HG03060 (cell line): Measurements from ENCODE around the gene WFDC1.
"Not testable (repeated sequence)": the region's sequence is repeated elsewhere in the genome, so short reads cannot be mapped to it uniquely, and the experiment has no call there.

Experiments
- ATAC-seq: cut with Tn5 transposase; IDR thresholded peaks from one replicate; pipeline ENCODE4 v1.9.1; 2021; ENCODE audit warnings: low read depth, moderate number of reproducible peaks; ENCODE audit not compliant: unreplicated experiment

WFDC1 gene

DNA sequence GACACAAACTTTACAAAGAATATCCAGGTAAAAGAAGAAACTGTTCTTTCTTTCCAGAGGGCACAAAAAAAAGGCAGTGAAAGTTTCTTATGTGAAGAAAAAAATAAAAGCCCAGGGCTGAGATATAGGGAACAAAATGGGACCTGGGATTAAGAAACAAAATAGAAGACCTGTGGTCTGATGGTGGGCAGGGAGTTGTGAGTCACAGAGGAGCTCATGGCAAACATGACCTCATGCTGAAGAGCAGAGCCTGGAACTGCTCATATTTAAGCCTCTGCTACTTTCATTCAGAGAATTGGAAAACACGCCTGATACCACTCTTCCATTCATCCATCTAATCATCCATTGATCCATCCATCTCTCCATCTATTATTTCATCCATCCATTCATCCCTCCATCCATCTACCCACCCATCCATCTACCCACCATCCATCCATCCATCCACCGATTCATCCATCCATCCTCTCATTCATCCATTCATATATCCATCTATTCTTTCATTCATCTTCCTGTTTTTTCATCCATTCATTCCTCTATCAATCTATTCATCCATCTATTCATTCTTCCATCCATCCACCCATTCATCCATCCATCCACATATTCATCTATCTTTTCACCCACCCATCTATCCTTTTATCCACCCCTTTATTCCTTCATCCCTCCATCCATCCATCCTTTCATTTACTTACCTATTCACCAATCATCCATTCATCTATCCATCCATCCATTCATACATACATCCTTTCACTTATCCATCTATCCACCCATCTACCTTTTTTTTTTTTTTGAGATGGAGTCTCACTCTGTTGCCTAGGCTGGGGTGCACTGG is 30.0 kb downstream of the WFDC1 start:
- ATAC-seq, result no peak

DNA sequence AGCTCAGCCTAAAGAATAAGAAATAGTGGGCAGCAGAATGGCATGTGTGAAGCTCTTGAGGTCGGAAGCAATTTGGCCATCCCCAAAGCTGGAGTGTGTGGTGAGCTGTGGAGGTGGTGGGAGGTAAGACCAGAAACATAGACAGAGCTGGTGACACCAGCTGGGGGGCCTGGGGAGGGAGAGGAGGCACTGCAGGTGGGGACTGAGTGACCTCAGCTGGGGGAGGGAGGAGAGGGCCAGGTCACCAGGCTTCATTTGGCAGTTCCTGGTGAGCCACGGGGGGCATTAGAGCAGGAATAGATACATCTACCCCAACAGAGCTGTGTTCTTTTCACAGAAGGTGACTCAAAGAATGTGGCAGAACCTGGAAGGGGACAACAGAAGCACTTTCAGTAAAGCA is 31.9 kb downstream of the WFDC1 start:
- no peak for ATAC-seq

GRCh38 chr16:84327926-84328505 is 33.3 kb downstream of the WFDC1 start:
- no peak for ATAC-seq

DNA sequence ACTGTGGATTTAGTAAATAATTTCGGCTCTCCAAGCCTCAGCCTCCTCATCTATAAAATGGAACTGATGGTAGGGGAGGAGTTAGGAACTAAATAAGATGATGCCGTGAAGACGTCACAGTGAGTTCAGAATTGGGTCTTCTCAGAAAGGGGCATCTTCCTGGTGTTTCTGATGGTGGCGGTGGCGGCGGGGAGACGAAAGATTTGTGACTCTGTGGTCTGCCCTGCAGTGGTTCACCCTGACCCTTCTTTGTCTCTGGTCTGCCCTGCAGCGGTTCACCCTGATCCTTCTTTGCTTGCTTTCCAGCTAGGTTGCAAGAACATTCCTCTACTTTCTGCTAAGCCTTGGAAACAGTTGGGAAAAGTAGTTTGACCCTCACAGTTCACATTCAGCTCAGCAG is 34.3 kb downstream of the WFDC1 start:
- ATAC-seq, result no peak

DNA sequence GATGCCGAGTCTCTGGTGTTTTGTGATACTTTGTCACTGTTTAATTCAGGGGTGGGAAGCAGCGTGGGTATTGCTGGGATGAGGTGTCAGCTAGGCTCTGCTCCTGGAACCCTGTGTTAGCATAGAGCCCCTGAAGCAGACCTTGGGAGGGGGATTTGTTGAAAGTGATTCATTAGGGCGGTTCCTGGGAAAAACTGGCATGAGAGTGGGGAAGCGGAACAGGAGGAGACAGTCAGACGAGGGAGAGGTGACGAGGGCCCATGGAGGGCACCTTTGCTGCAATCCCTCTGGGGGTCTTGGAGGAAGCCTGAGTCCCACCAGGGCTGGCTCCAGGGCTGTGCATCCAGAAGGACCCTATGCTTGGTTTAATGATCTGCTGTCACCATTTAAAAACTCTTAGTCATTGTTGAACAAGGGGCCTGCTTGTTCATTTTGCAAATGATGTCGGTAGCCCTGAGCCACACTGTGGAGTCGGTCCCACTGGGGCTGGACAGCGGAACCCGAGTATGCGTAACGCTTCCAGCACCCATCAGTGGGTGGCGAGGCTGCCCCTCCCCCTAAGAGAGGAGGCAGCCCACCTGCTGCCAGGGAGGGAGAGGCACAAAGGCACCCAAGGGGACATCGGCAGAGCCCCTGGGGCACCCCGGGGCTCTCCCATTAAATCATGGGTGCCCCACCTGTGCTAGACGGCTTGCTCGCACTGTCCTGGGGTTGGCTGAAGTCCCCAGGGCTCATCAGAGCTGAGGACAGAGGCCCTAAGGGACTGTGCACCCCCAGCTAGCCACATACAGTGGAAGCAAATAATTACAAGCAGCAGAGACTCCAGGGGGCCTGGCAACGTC is 35.4 kb downstream of the WFDC1 start:
- no peak for ATAC-seq

DNA sequence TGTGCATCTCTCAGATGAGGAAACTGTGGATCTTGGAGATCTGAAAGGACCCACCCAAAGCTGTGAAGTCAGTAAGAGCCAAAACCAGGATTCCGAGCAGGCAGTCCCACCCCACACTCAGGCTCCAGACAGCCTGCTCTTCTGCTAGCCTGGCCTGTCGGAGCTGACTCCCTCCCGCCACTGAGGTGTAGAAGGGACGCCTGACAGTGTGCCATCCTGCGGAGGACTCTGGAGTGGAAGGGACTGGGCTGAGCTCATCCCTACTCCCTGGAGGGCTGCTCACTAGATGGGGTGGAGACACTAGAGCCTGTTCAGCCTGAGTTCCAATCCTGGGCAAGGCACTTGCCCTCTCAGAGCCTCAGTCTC is 36.0 kb downstream of the WFDC1 start:
- no peak for ATAC-seq

GRCh38 chr16:84331998-84332780 is 37.5 kb downstream of the WFDC1 start:
- no peak for ATAC-seq

- ATAC-seq, result no peak
Observed at GRCh38 chr16:84332975-84333684, 38.5 kb downstream of the WFDC1 start.

DNA sequence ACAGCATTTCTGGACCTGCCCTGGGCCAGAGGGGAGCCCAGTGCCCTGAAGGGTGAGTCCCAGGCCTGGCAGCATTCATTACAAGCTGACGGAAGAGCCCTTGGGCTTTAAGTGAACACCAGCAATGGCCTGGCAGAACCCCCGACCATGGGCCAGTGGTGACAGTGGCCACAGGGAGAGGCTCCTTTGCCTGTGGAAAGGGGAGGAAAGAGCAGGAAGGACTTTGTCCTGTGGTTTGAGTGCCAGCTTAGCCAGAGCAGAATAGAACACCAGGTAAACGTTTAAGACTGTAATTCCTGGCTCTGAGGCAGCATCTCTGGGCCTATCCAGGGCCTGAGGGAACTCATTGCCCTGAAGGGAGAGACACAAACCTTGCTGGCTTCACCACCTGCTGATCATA is 39.4 kb downstream of the WFDC1 start:
- no peak for ATAC-seq

GRCh38 chr16:84334482-84334881 is 39.8 kb downstream of the WFDC1 start:
- ATAC-seq, result no peak

DNA sequence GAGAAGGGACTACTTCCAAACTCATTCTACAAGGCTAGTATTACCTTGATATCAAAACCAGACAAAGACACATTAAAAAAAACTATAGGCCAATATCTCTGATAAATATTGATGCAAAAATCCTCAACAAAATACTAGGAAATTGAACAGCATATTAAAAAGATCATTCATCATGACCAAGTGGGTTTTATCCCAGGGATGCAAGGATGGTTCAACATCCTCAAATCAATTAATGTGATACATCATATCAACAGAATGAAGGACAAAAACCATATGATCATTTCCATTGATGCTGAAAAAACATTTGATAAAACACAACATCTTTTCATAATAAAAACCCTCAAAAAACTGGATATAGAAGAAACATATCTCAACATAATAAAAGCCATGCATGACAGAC is 42.6 kb downstream of the WFDC1 start:
- ATAC-seq, result not testable (repeated sequence)

DNA sequence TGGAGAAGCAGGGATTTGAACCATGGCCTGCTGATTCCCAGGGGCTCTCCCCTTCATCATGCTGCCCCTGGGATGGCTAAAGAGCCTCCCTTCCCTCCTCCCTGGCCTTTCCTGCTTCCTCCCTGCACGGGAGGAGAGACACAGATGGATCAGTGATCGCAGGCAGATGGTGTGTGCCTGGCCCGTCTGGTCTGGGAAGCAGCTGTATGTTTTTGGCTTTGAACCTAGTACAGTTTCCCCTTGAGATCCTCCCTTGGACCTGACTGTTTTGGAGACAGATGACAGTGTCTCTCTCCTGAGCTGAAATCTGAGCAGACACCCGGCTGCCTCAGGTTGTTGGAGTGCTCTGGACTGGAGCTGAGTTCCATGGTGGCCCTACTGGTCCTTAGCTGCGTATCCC is 44.6 kb downstream of the WFDC1 start:
- ATAC-seq, result no peak

GRCh38 chr16:84339766-84340165 is 45.1 kb downstream of the WFDC1 start:
- no peak for ATAC-seq

- no peak for ATAC-seq
Observed at GRCh38 chr16:84340325-84341040, 45.8 kb downstream of the WFDC1 start.

- no peak for ATAC-seq
Observed at GRCh38 chr16:84341528-84342295, 47.0 kb downstream of the WFDC1 start.

- not testable (repeated sequence) for ATAC-seq
Observed at GRCh38 chr16:84343800-84344199, 49.1 kb downstream of the WFDC1 start.

- no peak for ATAC-seq
Observed at GRCh38 chr16:84344781-84345180, 50.1 kb downstream of the WFDC1 start.

DNA sequence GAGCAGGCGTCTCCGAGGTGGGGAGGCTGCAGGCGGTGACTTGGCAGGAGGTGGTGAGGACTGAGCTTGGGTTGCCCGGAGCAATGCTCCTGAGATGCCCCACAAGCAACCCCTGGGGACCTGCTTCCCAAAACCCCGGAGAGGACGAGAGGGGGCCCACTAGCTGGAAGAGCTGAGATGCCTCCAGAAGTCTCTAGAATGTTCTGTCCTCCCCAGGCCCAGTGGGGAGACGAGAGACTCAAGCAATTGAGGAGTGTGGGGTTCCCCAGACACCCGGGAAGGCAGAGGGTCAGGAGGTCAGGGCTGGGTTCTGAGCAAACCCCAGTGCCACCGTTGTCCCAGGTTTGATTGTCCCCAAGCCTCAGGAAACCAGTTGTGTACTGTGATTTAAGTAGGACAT is 52.5 kb downstream of the WFDC1 start:
- ATAC-seq, result no peak
